Activated T-helper 2 cell treated with anti-CD3 and anti-CD28 coated beads, Interferon-gamma antibody, Interleukin-2, Interleukin-4, amounts not matched to agents 10 μg/mL and 5 μg/mL and 100 μg/mL, durations not matched to agents 14 hours and 24 hours and 36 hours (primary cell): ENCODE results near the gene TMEM132D. TPM values are rescaled to one million over a fixed set of nuclear protein-coding genes. Genes with fewer than 3 reads are reported as not detected.

ENCODE experiments used
- DNase-seq: peaks from one replicate; pipeline ENCODE4 v3.0.0; 2021; ENCODE audit warnings: low spot score
- H3K27ac Mint-ChIP-seq: one replicate; pipeline ENCODE4 v1.8.0; 2021; ENCODE audit warnings: mixed read lengths
- H3K27me3 Mint-ChIP-seq: one replicate; pipeline ENCODE4 v1.8.0; 2021; ENCODE audit warnings: low read depth, mixed read lengths
- H3K36me3 Mint-ChIP-seq: one replicate; pipeline ENCODE4 v1.8.0; 2021; ENCODE audit warnings: low read depth, mixed read lengths
- H3K4me1 Mint-ChIP-seq: one replicate; pipeline ENCODE4 v1.8.0; 2021; ENCODE audit warnings: low read depth, mixed read lengths
- H3K4me3 Mint-ChIP-seq: one replicate; pipeline ENCODE4 v1.8.0; 2021; ENCODE audit warnings: low read depth, mild to moderate bottlenecking, moderate library complexity, mixed read lengths
- H3K9me3 Mint-ChIP-seq: one replicate; pipeline ENCODE4 v1.8.0; 2021; ENCODE audit warnings: mixed read lengths
- intact Hi-C: fragments of 100-400 bp; cut with micrococcal nuclease; formaldehyde crosslinking; loops from one replicate; pipeline ENCODE4 v1.15.1; 2023
- total RNA-seq: library from RNA; stranded (reverse); gene quantifications from 2 replicates; pipeline ENCODE4 v1.2.3, GENCODE V29; 2022

TMEM132D gene
- total RNA-seq, 1 donor from 2014 or later, result not detected

- Mint-ChIP-seq H3K27me3 (no peaks in the 10 kb centered on the region), H3K36me3 (no peaks in the 10 kb centered on the region)
These were observed 806.4 kb downstream of the TMEM132D start for GRCh38 chr12:129097451-129097850.

GRCh38 chr12:129096968-129097367, 806.9 kb downstream of the TMEM132D start:
- H3K36me3 Mint-ChIP-seq, result no peaks in the 10 kb centered on the region
- H3K4me1 Mint-ChIP-seq, result no peaks in the 10 kb centered on the region
- peaks cover 8% of the 10 kb centered on the region for H3K9me3 Mint-ChIP-seq
- H3K4me3 Mint-ChIP-seq, result no peak overlapping the region
- H3K27me3 Mint-ChIP-seq, result no peaks in the 10 kb centered on the region
- intact Hi-C loops, result no loop called here
- H3K27ac Mint-ChIP-seq, result no peak overlapping the region
- no peak for DNase-seq

More at GRCh38 chr12:129097451-129097850, 806.4 kb downstream of the TMEM132D start:
- DNase-seq, result no peak
- H3K4me3 Mint-ChIP-seq, result no peak overlapping the region
- H3K9me3 Mint-ChIP-seq, result peaks cover 13% of the 10 kb centered on the region
- intact Hi-C loops, result no loop called here
- no peak overlapping the region for H3K27ac Mint-ChIP-seq
- no peaks in the 10 kb centered on the region for H3K4me1 Mint-ChIP-seq

- intact Hi-C loops, result no loop called here
These were observed 807.6 kb downstream of the TMEM132D start for GRCh38 chr12:129096184-129096583.

GRCh38 chr12:129089576-129089975, 814.2 kb downstream of the TMEM132D start:
- no peak overlapping the region for H3K27ac Mint-ChIP-seq
- no peaks in the 10 kb centered on the region for H3K27me3 Mint-ChIP-seq
- H3K36me3 Mint-ChIP-seq, result no peaks in the 10 kb centered on the region
- peaks cover 4% of the 10 kb centered on the region for H3K9me3 Mint-ChIP-seq
- H3K4me3 Mint-ChIP-seq, result no peak overlapping the region
- intact Hi-C loops, result no loop called here
- DNase-seq, result no peak
- no peaks in the 10 kb centered on the region for H3K4me1 Mint-ChIP-seq

More at GRCh38 chr12:129096184-129096583, 807.6 kb downstream of the TMEM132D start:
- H3K4me3 Mint-ChIP-seq, result no peak overlapping the region
- peaks cover 5% of the 10 kb centered on the region for H3K9me3 Mint-ChIP-seq
- no peaks in the 10 kb centered on the region for H3K27me3 Mint-ChIP-seq
- no peak overlapping the region for H3K27ac Mint-ChIP-seq
- no peaks in the 10 kb centered on the region for H3K4me1 Mint-ChIP-seq
- H3K36me3 Mint-ChIP-seq, result no peaks in the 10 kb centered on the region
- no peak for DNase-seq

GRCh38 chr12:129084875-129085826, 818.7 kb downstream of the TMEM132D start:
- no peak overlapping the region for H3K4me3 Mint-ChIP-seq
- intact Hi-C loops, result no loop called here
- no peak overlapping the region for H3K27ac Mint-ChIP-seq
- peaks cover 4% of the 10 kb centered on the region for H3K9me3 Mint-ChIP-seq
- no peaks in the 10 kb centered on the region for H3K36me3 Mint-ChIP-seq
- H3K27me3 Mint-ChIP-seq, result no peaks in the 10 kb centered on the region
- DNase-seq, result no peak
- no peaks in the 10 kb centered on the region for H3K4me1 Mint-ChIP-seq

- no peak for DNase-seq
- Mint-ChIP-seq H3K36me3 (no peaks in the 10 kb centered on the region), H3K27ac (no peak overlapping the region), H3K4me3 (no peak overlapping the region), H3K4me1 (no peaks in the 10 kb centered on the region), H3K9me3 (peaks cover 4% of the 10 kb centered on the region), H3K27me3 (no peaks in the 10 kb centered on the region)
- intact Hi-C loops, result no loop called here
These were observed 820.5 kb downstream of the TMEM132D start for GRCh38 chr12:129083121-129083840.

- Mint-ChIP-seq H3K27me3 (no peaks in the 10 kb centered on the region), H3K9me3 (peaks cover 4% of the 10 kb centered on the region), H3K4me1 (no peaks in the 10 kb centered on the region), H3K27ac (no peak overlapping the region), H3K4me3 (no peak overlapping the region), H3K36me3 (no peaks in the 10 kb centered on the region)
- intact Hi-C loops, result no loop called here
- DNase-seq, result no peak
These were observed 821.4 kb downstream of the TMEM132D start for GRCh38 chr12:129082441-129082840.

- Mint-ChIP-seq H3K9me3 (no peaks in the 10 kb centered on the region), H3K36me3 (no peaks in the 10 kb centered on the region), H3K27me3 (no peaks in the 10 kb centered on the region), H3K4me3 (no peak overlapping the region), H3K27ac (no peak overlapping the region), H3K4me1 (no peaks in the 10 kb centered on the region)
- intact Hi-C loops, result no loop called here
- DNase-seq, result no peak
These were observed 822.0 kb downstream of the TMEM132D start for GRCh38 chr12:129081755-129082250.

GRCh38 chr12:129080821-129081220, 823.0 kb downstream of the TMEM132D start:
- Mint-ChIP-seq H3K4me3 (no peak overlapping the region), H3K27ac (no peak overlapping the region), H3K4me1 (no peaks in the 10 kb centered on the region), H3K36me3 (no peaks in the 10 kb centered on the region), H3K9me3 (no peaks in the 10 kb centered on the region), H3K27me3 (no peaks in the 10 kb centered on the region)
- intact Hi-C loops, result no loop called here
- DNase-seq, result no peak

GRCh38 chr12:129080391-129080790, 823.4 kb downstream of the TMEM132D start:
- Mint-ChIP-seq H3K27me3 (no peaks in the 10 kb centered on the region), H3K4me1 (no peaks in the 10 kb centered on the region), H3K4me3 (no peak overlapping the region), H3K27ac (no peak overlapping the region), H3K36me3 (no peaks in the 10 kb centered on the region), H3K9me3 (no peaks in the 10 kb centered on the region)
- intact Hi-C loops, result no loop called here
- DNase-seq, result no peak

- Mint-ChIP-seq H3K9me3 (no peaks in the 10 kb centered on the region), H3K27me3 (no peaks in the 10 kb centered on the region), H3K4me3 (no peak overlapping the region), H3K27ac (no peak overlapping the region), H3K4me1 (no peaks in the 10 kb centered on the region), H3K36me3 (no peaks in the 10 kb centered on the region)
- intact Hi-C loops, result no loop called here
- DNase-seq, result no peak
These were observed 824.1 kb downstream of the TMEM132D start for GRCh38 chr12:129079719-129080118.

GRCh38 chr12:129076441-129077320, 827.1 kb downstream of the TMEM132D start:
- no peak overlapping the region for H3K27ac Mint-ChIP-seq
- H3K4me3 Mint-ChIP-seq, result no peak overlapping the region
- no peaks in the 10 kb centered on the region for H3K4me1 Mint-ChIP-seq
- H3K36me3 Mint-ChIP-seq, result no peaks in the 10 kb centered on the region
- intact Hi-C loops, result no loop called here
- peaks cover 9% of the 10 kb centered on the region for H3K9me3 Mint-ChIP-seq
- DNase-seq, result no peak
- H3K27me3 Mint-ChIP-seq, result no peaks in the 10 kb centered on the region
